Stimulated activated CD4-positive, alpha-beta T cell treated with anti-CD3 and anti-CD28 coated beads, Interleukin-12 subunit alpha, Interleukin-12 subunit beta, amount 100 ng/mL, for 24 hours (primary cell): ENCODE results near the gene INPP5J.
"Not testable (repeated sequence)": the region's sequence is repeated elsewhere in the genome, so short reads cannot be mapped to it uniquely, and the experiment has no call there.

ENCODE experiments used
- DNase-seq, 2 experiments: peaks; one replicate each; pipeline ENCODE4 v3.0.0-alpha.2; 2020; ENCODE audit warnings: low read depth in 2 of 2

Gene INPP5J

GRCh38 chr22:31122532-31123291, at the start of gene INPP5J:
TSS of gene INPP5J (plus strand) at chr22:31122966. CDS start at chr22:31123015, 49 bp downstream.
- no peak for DNase-seq

- not testable (repeated sequence) for DNase-seq
These were observed 49.6 kb upstream of the INPP5J start for GRCh38 chr22:31073125-31073524.

- DNase-seq = not testable (repeated sequence)
These were observed 49.1 kb upstream of the INPP5J start for GRCh38 chr22:31073545-31074145.

- DNase-seq = no peak
These were observed 46.8 kb upstream of the INPP5J start for GRCh38 chr22:31075961-31076360.

GRCh38 chr22:31077681-31078080, 45.1 kb upstream of the INPP5J start:
- DNase-seq = no peak

- DNase-seq = not testable (repeated sequence)
These were observed 44.4 kb upstream of the INPP5J start for GRCh38 chr22:31078389-31078788.

GRCh38 chr22:31079095-31079642, 43.6 kb upstream of the INPP5J start:
- DNase-seq = no peak

GRCh38 chr22:31080164-31080847, 42.5 kb upstream of the INPP5J start:
- no peak for DNase-seq

GRCh38 chr22:31080848-31081649, 41.7 kb upstream of the INPP5J start, which contains the start of gene SMTN:
TSS of gene SMTN (plus strand) at chr22:31081318. CDS start at chr22:31083259, 1,941 bp downstream.
- DNase-seq = peak; percentile 77 to 87

- no peak for DNase-seq
These were observed 40.7 kb upstream of the INPP5J start for GRCh38 chr22:31081963-31082605.

GRCh38 chr22:31082606-31083376, 40.0 kb upstream of the INPP5J start:
- peak in 1 of 2 experiments; percentile 58 for DNase-seq

GRCh38 chr22:31083377-31083768, 39.4 kb upstream of the INPP5J start:
- no peak for DNase-seq

- no peak for DNase-seq
These were observed 38.6 kb upstream of the INPP5J start for GRCh38 chr22:31083923-31084810.

- peak; percentile 70 to 87 for DNase-seq
These were observed 37.8 kb upstream of the INPP5J start for GRCh38 chr22:31084811-31085492.

- DNase-seq = no peak
These were observed 37.3 kb upstream of the INPP5J start for GRCh38 chr22:31085493-31085824.

- DNase-seq = no peak
These were observed 36.8 kb upstream of the INPP5J start for GRCh38 chr22:31085928-31086327.

GRCh38 chr22:31086703-31087330, 35.9 kb upstream of the INPP5J start:
- DNase-seq = no peak

GRCh38 chr22:31087744-31088215, 35.0 kb upstream of the INPP5J start:
- no peak for DNase-seq
